ENCODE data around the gene ATRNL1. TPM values are rescaled to one million over a fixed set of nuclear protein-coding genes. Genes with fewer than 3 reads are reported as not detected.

ATRNL1 gene
- total and polyA plus RNA-seq, 12 donors: 4.8 to 217 (median 92.4) TPM

DNA sequence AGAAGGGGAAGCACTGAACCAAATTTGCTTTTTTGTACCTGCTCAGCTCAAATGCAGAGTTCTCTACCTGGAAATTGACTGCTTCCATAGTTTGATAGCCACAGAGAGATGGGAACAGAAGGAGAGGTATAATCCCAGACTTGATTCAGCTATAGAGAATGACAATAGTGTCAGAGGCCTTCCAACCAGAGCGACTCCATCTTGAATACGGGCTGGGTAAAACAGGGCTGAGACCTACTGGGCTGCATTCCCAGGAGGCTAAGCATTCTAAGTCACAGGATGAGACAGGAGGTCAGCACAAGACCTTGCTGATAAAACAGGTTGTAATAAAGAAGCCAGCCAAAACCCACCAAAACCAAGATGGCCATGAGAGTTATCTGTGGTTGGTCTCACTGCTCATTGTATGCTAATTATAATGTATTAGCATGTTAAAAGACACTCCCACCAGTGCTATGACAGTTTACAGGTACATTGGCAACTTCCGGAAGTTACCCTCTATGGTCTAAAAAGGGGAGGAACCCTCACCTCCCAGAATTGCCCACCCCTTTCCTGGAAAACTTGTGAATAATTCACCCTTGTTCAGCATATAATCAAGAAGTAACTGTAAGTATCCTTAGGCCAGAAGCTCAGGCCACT is 42.7 kb upstream of the ATRNL1 start:
- H3K9me3 ChIP-seq (replicated peaks in 1 of 3): no peaks in the 10 kb centered on the region
- peak in 3 of 7 donors; percentile 21 to 27 (median 27) for DNase-seq
- H3K36me3 ChIP-seq (replicated peaks in 1 of 2): no peaks in the 10 kb centered on the region
- 62 to 76% (median 73%) methylated on average over 3 of the region's 3 CpGs for WGBS, 4 donors
- intact Hi-C loops (cut with DNase I): no loop called here
- TF ChIP-seq POLR2A (IDR thresholded peaks at IDR 0.05): no peak
- H3K27ac ChIP-seq: peak overlapping the region in 2 of 5 donors; percentile 15 to 26
- H3K4me3 ChIP-seq: no peak overlapping the region
- H3K27me3 ChIP-seq: no peaks in the 10 kb centered on the region
- H3K4me1 ChIP-seq (replicated peaks in 1 of 2): peaks cover 0 to 11% of the 10 kb centered on the region in 2 donors

DNA sequence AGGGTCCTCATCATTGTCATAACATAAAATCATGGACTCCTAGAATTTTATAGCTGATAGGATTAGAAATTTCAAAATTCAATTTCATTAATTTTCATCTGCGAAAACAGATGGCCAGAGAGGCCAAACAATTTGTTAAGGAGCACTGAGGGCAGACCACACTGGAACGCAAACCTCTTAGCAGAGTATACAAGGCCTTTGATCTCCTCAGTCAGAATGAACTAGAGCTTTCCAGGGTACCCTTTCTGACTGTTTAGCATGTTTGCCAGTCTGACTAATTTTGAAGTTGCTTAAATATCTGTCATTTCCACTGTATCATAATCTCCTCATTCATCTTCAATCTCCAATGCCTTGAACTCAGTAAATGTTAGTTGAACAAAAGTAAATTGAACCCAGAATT is 41.9 kb upstream of the ATRNL1 start:
- H3K36me3 ChIP-seq (replicated peaks in 1 of 2): no peaks in the 10 kb centered on the region
- no peak for DNase-seq
- TF ChIP-seq POLR2A (IDR thresholded peaks at IDR 0.05): no peak
- TF ChIP-seq, protein P1, sequence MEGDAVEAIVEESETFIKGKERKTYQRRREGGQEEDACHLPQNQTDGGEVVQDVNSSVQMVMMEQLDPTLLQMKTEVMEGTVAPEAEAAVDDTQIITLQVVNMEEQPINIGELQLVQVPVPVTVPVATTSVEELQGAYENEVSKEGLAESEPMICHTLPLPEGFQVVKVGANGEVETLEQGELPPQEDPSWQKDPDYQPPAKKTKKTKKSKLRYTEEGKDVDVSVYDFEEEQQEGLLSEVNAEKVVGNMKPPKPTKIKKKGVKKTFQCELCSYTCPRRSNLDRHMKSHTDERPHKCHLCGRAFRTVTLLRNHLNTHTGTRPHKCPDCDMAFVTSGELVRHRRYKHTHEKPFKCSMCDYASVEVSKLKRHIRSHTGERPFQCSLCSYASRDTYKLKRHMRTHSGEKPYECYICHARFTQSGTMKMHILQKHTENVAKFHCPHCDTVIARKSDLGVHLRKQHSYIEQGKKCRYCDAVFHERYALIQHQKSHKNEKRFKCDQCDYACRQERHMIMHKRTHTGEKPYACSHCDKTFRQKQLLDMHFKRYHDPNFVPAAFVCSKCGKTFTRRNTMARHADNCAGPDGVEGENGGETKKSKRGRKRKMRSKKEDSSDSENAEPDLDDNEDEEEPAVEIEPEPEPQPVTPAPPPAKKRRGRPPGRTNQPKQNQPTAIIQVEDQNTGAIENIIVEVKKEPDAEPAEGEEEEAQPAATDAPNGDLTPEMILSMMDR (IDR thresholded peaks at IDR 0.05): no peak
- no peak overlapping the region for H3K4me3 ChIP-seq
- peaks cover 0 to 11% of the 10 kb centered on the region in 2 donors for H3K4me1 ChIP-seq (replicated peaks in 1 of 2)
- H3K9me3 ChIP-seq (replicated peaks in 1 of 3): no peaks in the 10 kb centered on the region
- no peak overlapping the region for H3K27ac ChIP-seq
- WGBS, 4 donors: 84 to 90% (median 88%) methylated on average over 2 of the region's 2 CpGs
- H3K27me3 ChIP-seq: no peaks in the 10 kb centered on the region
- intact Hi-C loops (cut with DNase I): no loop called here

DNA sequence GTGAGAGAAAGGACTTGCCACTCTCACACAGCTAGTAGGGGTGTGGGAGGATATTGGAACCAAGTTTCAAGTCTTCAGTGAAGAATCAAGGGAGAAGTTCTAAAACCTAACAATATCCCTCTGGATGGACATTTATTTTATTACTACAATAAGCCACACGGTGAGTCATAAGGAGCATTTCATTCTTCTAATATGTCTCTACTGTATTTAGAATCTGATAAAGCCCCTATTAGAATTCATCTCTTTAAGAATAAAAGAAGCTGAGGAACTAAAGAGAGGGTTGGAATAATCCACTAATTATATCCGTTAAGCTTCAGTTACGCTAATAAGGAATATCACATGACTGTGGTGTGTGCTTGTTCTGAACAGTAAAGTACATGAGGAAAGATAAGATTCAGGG is 40.9 kb upstream of the ATRNL1 start:
- WGBS, 4 donors: 84 to 92% (median 88%) methylated on average over 3 of the region's 3 CpGs
- no peak overlapping the region for H3K4me3 ChIP-seq
- H3K9me3 ChIP-seq (replicated peaks in 1 of 3): no peaks in the 10 kb centered on the region
- no peak for TF ChIP-seq POLR2A (IDR thresholded peaks at IDR 0.05)
- TF ChIP-seq, protein P1 (IDR thresholded peaks at IDR 0.05): no peak
- intact Hi-C loops (cut with DNase I): no loop called here
- peaks cover 0 to 11% of the 10 kb centered on the region in 2 donors for H3K4me1 ChIP-seq (replicated peaks in 1 of 2)
- H3K27me3 ChIP-seq: no peaks in the 10 kb centered on the region
- no peak for DNase-seq
- no peak overlapping the region for H3K27ac ChIP-seq
- H3K36me3 ChIP-seq (replicated peaks in 1 of 2): no peaks in the 10 kb centered on the region

DNA sequence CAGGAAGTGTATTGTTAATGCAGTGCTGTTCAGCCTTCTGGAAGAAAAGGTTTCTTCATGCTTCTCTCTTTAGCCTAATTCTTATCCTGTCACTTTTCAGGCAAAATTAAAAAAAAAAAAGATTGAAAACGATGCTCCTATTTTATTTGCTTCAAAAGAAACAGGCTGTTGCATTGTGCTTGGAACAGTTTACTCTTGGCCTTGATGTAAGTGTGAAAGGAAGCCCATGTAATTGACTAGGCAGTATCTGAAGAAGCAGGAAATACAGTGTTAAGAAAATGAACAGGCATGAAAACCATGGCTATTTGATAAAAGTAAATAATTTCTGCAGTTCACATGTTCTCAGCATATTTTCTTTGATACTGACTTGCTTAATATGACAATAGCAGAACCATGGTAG is 40.4 kb upstream of the ATRNL1 start:
- Histone ChIP-seq H3K9me3 (replicated peaks in 1 of 3) (no peaks in the 10 kb centered on the region), H3K36me3 (replicated peaks in 1 of 2) (no peaks in the 10 kb centered on the region), H3K4me1 (replicated peaks in 1 of 2) (peaks cover 0 to 11% of the 10 kb centered on the region in 2 donors), H3K4me3 (no peak overlapping the region), H3K27ac (no peak overlapping the region), H3K27me3 (no peaks in the 10 kb centered on the region)
- intact Hi-C loops (cut with DNase I): no loop called here
- WGBS, 4 donors: 21 to 38% (median 28%) methylated on average over 1 of the region's 1 CpG
- no peak for DNase-seq
- no peak for TF ChIP-seq POLR2A (IDR thresholded peaks at IDR 0.05)
- TF ChIP-seq, protein P1 (IDR thresholded peaks at IDR 0.05): no peak

DNA sequence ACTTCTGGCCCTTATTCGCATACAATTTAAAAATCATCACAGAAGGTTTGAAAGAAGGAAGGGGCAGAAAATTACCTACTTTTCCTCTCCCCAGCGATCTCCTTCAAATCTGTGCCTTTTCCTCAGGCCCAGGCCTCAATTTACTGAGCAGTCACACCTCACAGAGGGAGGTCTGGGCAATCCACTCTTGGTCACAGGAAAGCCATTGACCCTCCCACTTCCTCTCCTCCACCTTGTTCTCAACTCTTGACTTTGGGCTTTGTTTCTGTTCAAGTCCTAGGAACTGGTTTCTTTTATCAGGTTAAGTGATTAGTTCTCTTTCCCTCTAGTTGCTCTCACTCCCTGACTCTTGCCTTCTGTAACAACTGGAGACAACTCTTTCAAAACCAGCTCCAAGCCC is 37.0 kb upstream of the ATRNL1 start:
- no peak overlapping the region for H3K4me3 ChIP-seq
- no peaks in the 10 kb centered on the region for H3K9me3 ChIP-seq (replicated peaks in 1 of 3)
- DNase-seq: no peak
- WGBS, 4 donors: 95 to 100% (median 97%) methylated on average over 2 of the region's 2 CpGs
- H3K36me3 ChIP-seq (replicated peaks in 1 of 2): no peaks in the 10 kb centered on the region
- intact Hi-C loops (cut with DNase I): no loop called here
- no peaks in the 10 kb centered on the region for H3K27me3 ChIP-seq
- TF ChIP-seq, protein P1 (IDR thresholded peaks at IDR 0.05): no peak
- peaks cover 0 to 3% of the 10 kb centered on the region in 2 donors for H3K4me1 ChIP-seq (replicated peaks in 1 of 2)
- H3K27ac ChIP-seq: no peak overlapping the region
